HL-60/S4 treated with retinoic acid at 250 ng/mL for 4 days and 3 days (cell line): ENCODE data around the gene MAGEA12.
"Not testable (repeated sequence)": the region's sequence is repeated elsewhere in the genome, so short reads cannot be mapped to it uniquely, and the experiment has no call there.

ENCODE experiments used
- in situ Hi-C: fragments of 300-500 bp; cut with MboI; formaldehyde crosslinking; loops from 2 replicates; pipeline ENCODE4 v1.7.0; 2022; ENCODE audit warnings: low sequenced_read_pairs

Gene MAGEA12

DNA sequence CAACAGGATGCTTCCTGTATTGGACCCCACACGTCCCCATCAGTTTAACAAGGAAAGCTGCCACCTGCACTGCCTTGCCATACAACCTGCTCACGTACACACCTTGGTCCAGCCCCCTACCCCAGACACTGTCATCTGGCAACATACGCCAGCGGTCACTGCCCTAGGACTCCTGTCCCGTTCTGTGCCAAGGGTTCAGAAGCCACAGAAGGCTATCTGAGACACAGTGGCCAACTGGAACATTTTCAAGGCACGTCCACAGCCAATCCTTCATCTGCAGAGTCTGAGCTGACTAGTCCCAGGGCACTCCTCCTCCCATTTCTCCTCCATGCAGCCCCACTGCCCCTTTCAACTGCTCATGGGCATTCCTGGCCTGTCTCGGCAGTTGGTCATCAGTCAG is 28.0 kb downstream of the MAGEA12 start:
- in situ Hi-C loops = not testable (repeated sequence)

DNA sequence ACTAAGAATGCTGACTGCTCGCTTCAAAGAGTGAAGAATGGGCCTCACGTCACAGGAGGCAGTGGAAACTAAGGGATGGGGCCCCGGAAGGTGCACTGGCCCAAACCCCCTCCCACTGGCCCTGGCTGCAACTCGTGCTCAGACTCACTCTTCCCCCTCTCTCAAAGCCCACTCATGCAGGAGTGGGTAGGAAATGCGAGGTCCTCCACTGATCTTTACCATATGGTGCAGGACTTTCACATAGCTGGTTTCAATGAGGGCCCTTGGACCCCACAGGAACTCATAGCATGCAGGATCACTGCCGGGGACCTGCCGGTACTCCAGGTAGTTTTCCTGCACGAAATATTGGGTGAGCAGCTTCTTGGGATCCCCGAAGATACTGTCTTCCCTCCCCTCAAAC is 33.0 kb downstream of the MAGEA12 start:
- in situ Hi-C loops = not testable (repeated sequence)

DNA sequence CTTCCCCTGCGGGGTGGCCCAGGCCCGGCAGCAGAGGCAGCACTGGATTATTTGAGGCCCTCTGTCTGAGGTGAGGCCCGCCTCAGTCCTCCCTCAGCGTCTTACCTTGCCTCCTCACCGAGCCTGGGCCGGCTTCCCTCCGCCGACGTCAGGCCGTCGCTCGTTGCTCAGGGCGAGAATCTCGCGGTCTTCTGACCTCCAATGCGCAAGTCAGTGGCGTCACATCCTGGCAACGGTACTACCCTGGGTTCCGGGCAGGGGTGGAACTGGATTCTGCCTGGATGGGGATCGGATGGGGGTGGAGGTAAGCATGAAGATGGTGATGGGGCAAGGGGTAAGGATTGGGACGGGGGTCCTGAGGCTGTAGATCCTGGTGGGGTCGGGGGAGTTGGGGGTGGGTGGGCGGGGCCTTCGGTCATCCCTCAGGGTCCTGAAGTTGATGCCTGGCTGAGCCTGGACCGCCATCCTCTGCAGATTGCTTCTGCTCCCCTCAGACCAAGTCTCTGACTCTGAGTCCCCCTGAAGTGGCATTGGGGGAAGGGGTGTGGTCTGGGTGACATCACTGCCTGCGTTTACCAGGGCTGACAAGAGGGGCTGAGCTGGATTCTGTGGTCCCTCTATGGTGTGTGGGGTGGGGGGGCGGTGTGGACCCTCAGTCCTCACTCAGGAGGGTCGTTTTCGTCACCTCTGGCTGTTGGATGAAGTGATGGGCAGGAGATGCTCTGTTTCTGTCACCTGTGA is 36.2 kb downstream of the MAGEA12 start, which contains the start of gene MAGEA6:
Gene MAGEA6 (minus strand): TSS at position 141 of the 741 bp plus-strand sequence. CDS start 2,039 bp downstream, outside the sequence.
- in situ Hi-C loops = not testable (repeated sequence)

DNA sequence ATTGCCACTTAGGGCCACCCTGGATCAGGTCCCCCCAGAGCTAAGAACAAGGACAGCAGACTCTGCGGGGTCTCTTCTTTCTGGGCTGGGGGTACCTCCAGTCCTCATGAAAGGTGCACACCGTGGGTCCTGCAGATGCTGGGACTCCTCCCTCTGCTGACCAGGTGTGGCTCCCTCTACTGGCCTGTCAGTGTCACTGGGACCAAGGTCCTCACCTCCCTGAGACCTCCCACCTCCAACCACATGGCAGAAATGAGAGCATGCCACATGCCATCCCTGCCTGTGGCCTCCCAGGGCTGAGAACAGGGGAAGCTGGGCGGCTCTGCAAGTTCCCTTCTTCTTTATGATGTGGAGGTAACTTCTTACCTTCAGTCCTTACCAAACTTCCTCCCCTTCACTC is 53.5 kb downstream of the MAGEA12 start:
- in situ Hi-C loops = not testable (repeated sequence)
